ENCODE measurements around the gene DYNC2LI1. TPM values are rescaled to one million over a fixed set of nuclear protein-coding genes. Genes with fewer than 3 reads are reported as not detected.
A peak's percentile ranks its signal among the peaks of the same experiment; 100 is the strongest.
"Not testable (repeated sequence)": the region's sequence is repeated elsewhere in the genome, so short reads cannot be mapped to it uniquely, and the experiment has no call there.

DYNC2LI1 gene
- 1 to 10 TPM; 4.9 to 6.9 TPM for total RNA-seq

DNA sequence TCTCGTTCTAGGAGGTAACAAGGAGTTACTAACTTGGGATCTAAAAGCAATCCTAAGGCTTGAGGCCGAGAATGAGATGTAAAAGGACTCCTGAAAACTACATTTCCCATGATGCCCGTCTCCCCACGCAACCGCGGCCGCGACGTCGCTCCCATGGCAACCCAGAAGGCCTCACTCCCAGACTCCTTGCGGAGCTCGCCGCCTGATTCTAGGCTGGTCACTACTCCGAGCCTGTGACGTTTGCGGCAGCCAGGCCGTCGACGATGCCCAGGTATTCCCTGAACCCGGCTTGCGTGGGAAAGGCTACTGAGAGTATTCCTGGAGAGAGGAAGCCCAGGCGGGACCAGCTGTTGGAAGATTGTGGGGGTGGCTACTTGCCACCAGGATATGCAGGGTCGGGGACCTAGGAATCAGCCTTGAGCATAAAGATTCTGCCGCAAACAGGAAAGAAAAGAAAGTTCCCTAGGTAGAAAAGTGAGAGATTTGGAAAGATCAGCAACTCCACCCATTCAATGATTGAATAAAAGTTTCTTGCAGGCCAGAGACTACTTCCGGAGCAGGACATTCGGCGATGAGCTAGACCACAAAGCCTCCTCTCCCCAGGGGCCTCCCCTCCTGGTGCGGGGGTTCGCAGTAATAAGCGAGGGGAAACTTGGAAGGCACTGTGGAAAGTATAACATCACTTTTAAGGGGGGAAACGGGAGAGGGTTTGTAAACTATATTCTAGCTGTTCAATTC, at the start of gene DYNC2LI1:
DYNC2LI1 (plus strand) TSS at position 164 of the 738 bp plus-strand sequence; CDS start at position 264, 100 bp downstream.
- no peaks in the 10 kb centered on the region for H3K36me3 Mint-ChIP-seq (ENCODE audit: low read depth)
- POLR2A ChIA-PET = interaction anchor here (1.2 kb wide), 1 partner anchor 221 kb away, joined by 3 read pairs; no protein-coding TSS in a partner anchor
- peaks cover 18% of the 10 kb centered on the region for H3K4me1 Mint-ChIP-seq
- peak within 1 kb of the TSS; percentile 4 for H3K27ac Mint-ChIP-seq
- peak within 1 kb of the TSS; percentile 89 for H3K4me3 Mint-ChIP-seq
- H3K9me3 Mint-ChIP-seq = no peaks in the 10 kb centered on the region
- CTCF ChIA-PET = no interaction called here
- peaks cover 8% of the 10 kb centered on the region for H3K27me3 Mint-ChIP-seq
- DNase-seq = peak; percentile 85

DNA sequence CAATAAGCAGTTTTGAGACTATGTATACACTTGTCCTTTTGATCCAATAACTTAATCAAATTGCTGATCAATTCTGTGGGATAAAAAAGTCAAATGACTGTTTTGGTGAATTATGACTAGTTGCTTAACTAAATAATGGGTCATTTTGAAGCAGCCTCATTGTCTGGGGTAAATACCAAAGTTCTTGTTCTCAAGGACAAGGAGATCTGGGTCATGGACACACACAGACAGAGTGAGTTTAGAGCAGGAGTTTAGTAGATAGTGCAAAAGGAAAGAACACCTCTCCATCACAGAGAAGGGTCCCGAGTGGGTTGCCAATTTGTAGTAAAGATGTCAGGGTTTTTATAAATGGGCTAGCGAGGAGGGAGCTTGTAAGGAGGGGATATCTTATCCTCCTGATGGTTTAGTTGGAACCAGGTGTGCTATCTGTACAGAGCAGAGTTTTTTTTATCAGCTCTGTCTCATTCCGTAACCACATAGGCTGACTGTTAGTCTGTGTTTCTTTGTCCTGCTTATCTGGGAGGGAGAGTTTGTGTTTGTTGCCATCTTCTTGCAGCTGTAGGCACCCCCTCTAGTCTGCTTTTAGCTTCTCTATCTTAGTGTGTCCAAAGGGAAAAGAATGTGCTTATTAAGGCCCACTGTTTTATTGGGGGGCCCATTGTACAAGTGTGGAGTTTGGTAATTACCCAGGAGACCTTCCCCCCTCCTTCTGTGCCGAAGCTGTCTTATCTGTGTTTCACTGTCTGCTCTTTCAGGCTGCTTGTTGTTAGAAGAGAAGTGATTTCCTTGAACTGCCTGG, 48.9 kb upstream of the DYNC2LI1 start:
- Mint-ChIP-seq H3K27me3 (peaks cover 11% of the 10 kb centered on the region), H3K4me3 (no peak overlapping the region), H3K36me3 (ENCODE audit: low read depth) (no peaks in the 10 kb centered on the region), H3K4me1 (no peaks in the 10 kb centered on the region), H3K27ac (no peak overlapping the region), H3K9me3 (no peaks in the 10 kb centered on the region)
- no peak for DNase-seq
- CTCF ChIA-PET = no interaction called here
- POLR2A ChIA-PET = no interaction called here

GRCh38 chr2:43725711-43726246, 48.1 kb upstream of the DYNC2LI1 start:
- Mint-ChIP-seq H3K4me3 (no peak overlapping the region), H3K27ac (no peak overlapping the region)
- POLR2A ChIA-PET = no interaction called here

DNA sequence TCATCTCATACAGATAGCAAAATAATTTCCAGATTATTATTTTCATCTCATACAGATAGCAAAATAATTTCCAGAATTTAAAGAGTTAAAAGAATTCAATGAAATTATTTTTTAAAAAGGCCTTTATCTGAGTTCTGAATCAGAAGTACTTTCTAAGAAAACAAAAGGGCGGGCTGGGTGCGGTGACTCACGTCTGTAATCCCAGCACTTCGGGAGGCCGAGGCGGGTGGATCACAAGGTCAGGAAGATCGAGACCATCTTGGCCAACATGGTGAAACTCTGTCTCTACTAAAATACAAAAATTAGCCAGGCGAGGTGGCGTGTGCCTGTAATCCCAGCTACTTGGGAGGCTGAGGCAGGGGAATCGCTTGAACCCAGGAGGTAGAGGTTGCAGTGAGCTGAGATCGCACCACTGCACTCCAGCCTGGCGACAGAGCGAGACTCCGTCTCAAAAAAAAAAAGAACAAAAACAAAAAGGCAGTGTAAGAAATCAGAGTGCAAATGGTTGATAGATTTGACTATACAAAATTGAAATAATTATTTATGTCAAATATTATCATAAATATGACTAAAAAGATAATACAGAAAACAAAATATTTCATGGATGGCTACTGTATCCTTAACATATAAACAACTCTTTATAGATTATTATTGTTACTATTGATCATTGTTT, 46.7 kb upstream of the DYNC2LI1 start:
- H3K9me3 Mint-ChIP-seq; DNase-seq; H3K36me3 Mint-ChIP-seq (ENCODE audit: low read depth); POLR2A ChIA-PET; H3K4me1 Mint-ChIP-seq; CTCF ChIA-PET; H3K27me3 Mint-ChIP-seq; H3K27ac Mint-ChIP-seq; H3K4me3 Mint-ChIP-seq: not testable (repeated sequence)

More at GRCh38 chr2:43725711-43726246, 48.1 kb upstream of the DYNC2LI1 start:
- Mint-ChIP-seq H3K27me3 (peaks cover 10% of the 10 kb centered on the region), H3K4me1 (no peaks in the 10 kb centered on the region), H3K36me3 (ENCODE audit: low read depth) (no peaks in the 10 kb centered on the region), H3K9me3 (no peaks in the 10 kb centered on the region)
- DNase-seq = no peak
- CTCF ChIA-PET = no interaction called here

GRCh38 chr2:43727634-43728014, 46.2 kb upstream of the DYNC2LI1 start:
- ChIA-PET CTCF (no interaction called here), POLR2A (no interaction called here)
- Mint-ChIP-seq H3K36me3 (ENCODE audit: low read depth) (no peaks in the 10 kb centered on the region), H3K4me3 (no peak overlapping the region), H3K4me1 (no peaks in the 10 kb centered on the region), H3K9me3 (no peaks in the 10 kb centered on the region), H3K27me3 (peaks cover 14% of the 10 kb centered on the region), H3K27ac (no peak overlapping the region)
- DNase-seq = no peak

DNA sequence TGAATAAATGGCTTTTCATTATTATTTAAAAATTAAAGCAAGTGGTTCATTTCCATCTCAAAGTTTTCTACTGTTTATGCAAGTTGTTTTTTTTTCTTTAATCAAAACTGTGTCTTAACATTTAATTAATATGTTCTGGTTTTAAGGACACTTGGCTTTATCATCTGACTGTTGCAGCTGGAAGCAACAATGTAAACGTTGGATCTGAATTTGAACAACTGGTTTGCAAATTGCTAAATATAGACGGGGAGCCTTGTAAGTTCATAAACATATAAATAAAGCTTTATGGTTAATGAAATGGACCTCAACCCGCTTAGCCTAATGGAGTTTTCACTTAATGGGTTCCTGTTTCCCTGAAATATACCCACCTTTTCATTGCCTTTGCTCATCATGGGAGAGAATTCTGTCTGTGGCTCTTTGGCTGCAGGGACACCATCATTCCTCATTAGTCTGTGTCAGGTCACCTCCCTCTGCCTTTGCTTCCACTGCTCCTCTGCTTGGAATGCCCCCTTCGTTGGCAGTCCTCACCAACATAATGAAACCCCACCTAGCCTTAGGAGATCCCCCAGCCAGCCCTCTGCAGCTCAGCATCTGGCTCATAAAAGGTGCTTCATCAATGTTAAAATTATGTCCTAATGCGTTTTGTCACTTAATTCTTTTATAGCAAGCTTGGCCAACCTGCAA, 44.2 kb upstream of the DYNC2LI1 start:
- POLR2A ChIA-PET = no interaction called here
- no peaks in the 10 kb centered on the region for H3K4me1 Mint-ChIP-seq
- no peaks in the 10 kb centered on the region for H3K9me3 Mint-ChIP-seq
- H3K27ac Mint-ChIP-seq = no peak overlapping the region
- no peak for DNase-seq
- CTCF ChIA-PET = no interaction called here
- H3K36me3 Mint-ChIP-seq (ENCODE audit: low read depth) = no peaks in the 10 kb centered on the region
- no peak overlapping the region for H3K4me3 Mint-ChIP-seq
- H3K27me3 Mint-ChIP-seq = peaks cover 11% of the 10 kb centered on the region

DNA sequence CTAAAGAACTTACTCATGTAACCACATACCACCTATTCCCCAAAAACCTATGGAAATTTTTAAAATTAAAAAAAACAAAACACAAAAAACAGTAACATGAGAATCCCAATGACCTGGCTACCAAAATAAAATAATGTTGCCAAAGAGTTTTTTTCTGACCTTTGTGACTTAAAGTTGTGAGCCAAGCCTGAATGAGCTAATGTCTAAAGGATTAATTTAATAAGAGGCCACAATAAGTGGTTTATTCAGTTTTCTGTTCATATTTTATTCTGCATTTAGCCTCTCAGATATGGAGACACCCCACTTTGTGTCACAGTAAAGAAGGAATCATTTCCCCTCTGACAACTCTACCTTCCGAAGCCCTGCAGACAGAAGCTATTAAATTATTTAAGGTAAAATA, 42.6 kb upstream of the DYNC2LI1 start:
- CTCF ChIA-PET = no interaction called here
- Mint-ChIP-seq H3K27ac (no peak overlapping the region), H3K36me3 (ENCODE audit: low read depth) (no peaks in the 10 kb centered on the region), H3K27me3 (peaks cover 11% of the 10 kb centered on the region), H3K4me1 (no peaks in the 10 kb centered on the region), H3K4me3 (no peak overlapping the region), H3K9me3 (no peaks in the 10 kb centered on the region)
- DNase-seq = no peak
- POLR2A ChIA-PET = no interaction called here

GRCh38 chr2:43736637-43737036, 37.2 kb upstream of the DYNC2LI1 start:
- Mint-ChIP-seq H3K27ac (no peak overlapping the region), H3K4me3 (no peak overlapping the region), H3K27me3 (peaks cover 20% of the 10 kb centered on the region), H3K4me1 (no peaks in the 10 kb centered on the region), H3K36me3 (ENCODE audit: low read depth) (no peaks in the 10 kb centered on the region), H3K9me3 (no peaks in the 10 kb centered on the region)
- no peak for DNase-seq
- POLR2A ChIA-PET = no interaction called here
- CTCF ChIA-PET = no interaction called here

DNA sequence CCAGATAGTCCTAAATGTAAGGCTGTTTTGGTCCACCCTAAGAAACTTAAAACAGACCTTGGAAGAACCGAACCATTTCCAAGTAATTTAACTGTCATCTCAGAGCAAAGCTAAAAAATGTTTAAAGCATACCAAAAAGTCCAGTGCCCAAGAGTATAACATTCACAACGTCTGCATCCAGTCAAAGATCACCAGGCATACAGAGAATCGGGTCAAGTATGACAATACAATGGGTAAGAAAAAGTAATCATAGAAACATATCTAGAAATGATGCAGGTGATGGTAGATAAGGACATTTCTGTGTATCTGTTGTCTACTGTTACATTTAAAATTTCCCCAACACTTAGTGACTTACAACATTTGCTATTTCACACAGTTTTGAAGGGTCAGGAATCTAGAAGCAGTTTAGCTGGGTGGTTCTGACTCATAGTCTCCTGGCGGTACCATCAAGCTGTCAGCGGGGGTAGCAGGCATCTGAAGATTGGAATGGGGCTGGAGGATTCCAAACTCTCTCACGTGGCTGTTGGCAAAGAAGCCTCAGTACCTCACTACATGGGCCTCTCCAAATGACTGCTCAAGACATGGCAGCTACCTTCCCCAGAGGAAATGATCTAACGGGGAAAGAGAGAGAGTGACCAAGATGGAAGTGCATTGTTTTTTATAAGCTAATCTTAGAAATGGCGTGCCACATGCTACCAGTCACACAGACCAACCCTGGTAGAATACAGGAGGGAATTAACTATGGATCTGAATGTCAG, 36.6 kb upstream of the DYNC2LI1 start:
- Mint-ChIP-seq H3K4me3 (no peak overlapping the region), H3K36me3 (ENCODE audit: low read depth) (no peaks in the 10 kb centered on the region), H3K27me3 (peaks cover 19% of the 10 kb centered on the region), H3K4me1 (no peaks in the 10 kb centered on the region), H3K9me3 (no peaks in the 10 kb centered on the region), H3K27ac (no peak overlapping the region)
- ChIA-PET CTCF (interaction anchor here (0.9 kb wide), 1 partner anchor 32 kb away, joined by 3 read pairs; no protein-coding TSS in a partner anchor), POLR2A (no interaction called here)
- DNase-seq = no peak

DNA sequence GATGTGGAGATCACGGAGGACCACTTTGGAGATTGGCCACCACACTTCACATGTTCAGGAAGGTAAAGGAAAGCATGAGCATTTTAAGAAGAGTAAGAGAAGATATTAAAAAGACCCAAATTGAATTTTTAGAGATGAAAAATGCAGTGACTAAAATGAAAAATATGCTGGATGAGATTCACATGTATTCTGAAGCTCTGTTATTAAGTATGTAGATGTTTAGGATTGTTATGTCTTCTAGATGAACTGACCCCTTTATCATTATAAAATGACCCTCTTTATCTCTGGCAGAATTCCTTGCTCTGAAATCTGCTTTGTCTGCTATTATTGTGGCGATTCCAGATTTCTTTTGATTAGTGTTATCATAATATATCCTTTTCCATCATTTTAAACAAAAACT, 36.0 kb upstream of the DYNC2LI1 start:
- ChIA-PET CTCF (interaction anchor here (0.9 kb wide), 1 partner anchor 33 kb away, joined by 3 read pairs; no protein-coding TSS in a partner anchor), POLR2A (no interaction called here)
- DNase-seq = no peak
- Mint-ChIP-seq H3K4me1 (no peaks in the 10 kb centered on the region), H3K36me3 (ENCODE audit: low read depth) (no peaks in the 10 kb centered on the region), H3K27ac (no peak overlapping the region), H3K27me3 (peaks cover 15% of the 10 kb centered on the region), H3K9me3 (no peaks in the 10 kb centered on the region), H3K4me3 (no peak overlapping the region)

DNA sequence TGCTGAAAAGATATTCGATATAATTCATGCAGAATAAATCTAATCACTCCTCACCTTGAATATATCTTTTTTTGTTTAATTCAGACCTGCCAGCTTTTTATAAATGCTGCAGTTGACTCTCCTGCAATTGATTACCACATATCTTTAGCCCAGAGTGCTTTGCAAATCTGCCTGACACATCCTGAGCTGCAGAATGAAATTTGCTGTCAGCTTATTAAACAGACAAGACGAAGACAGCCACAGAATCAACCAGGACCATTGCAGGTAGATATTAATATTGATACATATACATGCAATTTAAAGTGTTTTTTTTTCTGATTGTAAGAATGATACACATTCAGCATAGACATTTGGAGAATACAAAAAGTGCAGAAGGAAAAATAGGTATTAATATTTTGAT, 35.6 kb upstream of the DYNC2LI1 start:
- CTCF ChIA-PET = interaction anchor here (0.9 kb wide), 1 partner anchor 33 kb away, joined by 3 read pairs; no protein-coding TSS in a partner anchor
- no peak overlapping the region for H3K4me3 Mint-ChIP-seq
- H3K27me3 Mint-ChIP-seq = peaks cover 15% of the 10 kb centered on the region
- H3K9me3 Mint-ChIP-seq = no peaks in the 10 kb centered on the region
- POLR2A ChIA-PET = no interaction called here
- H3K36me3 Mint-ChIP-seq (ENCODE audit: low read depth) = no peaks in the 10 kb centered on the region
- no peaks in the 10 kb centered on the region for H3K4me1 Mint-ChIP-seq
- H3K27ac Mint-ChIP-seq = no peak overlapping the region
- DNase-seq = no peak

GRCh38 chr2:43743706-43744105, 30.1 kb upstream of the DYNC2LI1 start:
- Mint-ChIP-seq H3K4me1 (no peaks in the 10 kb centered on the region), H3K36me3 (ENCODE audit: low read depth) (no peaks in the 10 kb centered on the region), H3K27me3 (peaks cover 8% of the 10 kb centered on the region), H3K27ac (no peak overlapping the region), H3K4me3 (no peak overlapping the region), H3K9me3 (no peaks in the 10 kb centered on the region)
- no peak for DNase-seq
- CTCF ChIA-PET = no interaction called here
- POLR2A ChIA-PET = no interaction called here

All from activated CD4-positive, alpha-beta memory T cell treated with anti-CD3 and anti-CD28 coated beads, Interleukin-2, amount 10 ng/mL, durations not matched to agents 7 days and 5 days (primary cell).